Left hindlimb (tissue), 1 donor: Measurements from ENCODE around the gene ISG20L2.

ENCODE experiments used
- DNase-seq: peaks from one replicate; pipeline ENCODE4 v3.0.0-alpha.2; 2018

Gene ISG20L2

GRCh38 chr1:156752843-156753482 is 24.4 kb upstream of the ISG20L2 start:
- no peak for DNase-seq

GRCh38 chr1:156751757-156752481 is 23.4 kb upstream of the ISG20L2 start:
- DNase-seq, result peak; percentile 99

GRCh38 chr1:156751451-156751756 is 22.8 kb upstream of the ISG20L2 start, which contains the start of gene HDGF:
HDGF (minus strand) TSS chr1:156751675; CDS start chr1:156751429, 246 bp downstream.
- no peak for DNase-seq

- peak; percentile 61 for DNase-seq
These were observed 22.3 kb upstream of the ISG20L2 start for GRCh38 chr1:156750711-156751450.

- no peak for DNase-seq
These were observed 21.7 kb upstream of the ISG20L2 start for GRCh38 chr1:156750191-156750672.

DNA sequence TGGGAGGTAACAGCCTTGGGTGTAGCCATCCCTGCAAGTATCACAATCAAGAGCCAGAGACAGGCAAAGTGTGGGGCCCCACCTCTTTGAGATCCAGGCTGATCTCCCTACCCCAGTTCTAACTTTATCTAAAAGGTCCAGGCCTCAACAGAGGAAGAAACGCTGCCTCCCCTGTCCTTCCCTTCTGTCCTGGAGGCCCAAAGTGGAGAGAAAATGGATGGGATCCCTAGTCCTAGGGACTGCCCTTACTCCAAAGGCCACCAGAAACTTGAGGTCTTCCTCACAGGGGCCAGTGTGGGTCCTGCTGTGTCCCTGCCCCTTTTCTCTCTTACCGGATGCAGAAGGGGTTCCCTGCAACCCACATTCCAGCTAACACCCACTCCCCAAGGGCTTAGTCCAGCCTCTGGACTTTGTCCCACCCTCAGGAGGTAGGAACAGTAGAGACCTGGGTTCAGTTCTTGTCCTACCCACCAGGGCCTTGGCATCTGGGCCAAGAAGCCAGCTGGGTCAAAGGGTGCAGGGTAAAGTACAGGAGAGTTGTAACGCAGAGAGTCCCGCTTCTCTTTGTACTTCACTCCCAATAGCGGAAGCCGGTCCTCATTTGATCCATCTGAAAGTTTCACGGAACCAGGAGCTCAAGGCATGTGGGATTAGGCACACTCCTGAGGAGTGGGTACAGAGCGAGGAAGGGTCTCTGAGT is 21.0 kb upstream of the ISG20L2 start:
- DNase-seq, result no peak

DNA sequence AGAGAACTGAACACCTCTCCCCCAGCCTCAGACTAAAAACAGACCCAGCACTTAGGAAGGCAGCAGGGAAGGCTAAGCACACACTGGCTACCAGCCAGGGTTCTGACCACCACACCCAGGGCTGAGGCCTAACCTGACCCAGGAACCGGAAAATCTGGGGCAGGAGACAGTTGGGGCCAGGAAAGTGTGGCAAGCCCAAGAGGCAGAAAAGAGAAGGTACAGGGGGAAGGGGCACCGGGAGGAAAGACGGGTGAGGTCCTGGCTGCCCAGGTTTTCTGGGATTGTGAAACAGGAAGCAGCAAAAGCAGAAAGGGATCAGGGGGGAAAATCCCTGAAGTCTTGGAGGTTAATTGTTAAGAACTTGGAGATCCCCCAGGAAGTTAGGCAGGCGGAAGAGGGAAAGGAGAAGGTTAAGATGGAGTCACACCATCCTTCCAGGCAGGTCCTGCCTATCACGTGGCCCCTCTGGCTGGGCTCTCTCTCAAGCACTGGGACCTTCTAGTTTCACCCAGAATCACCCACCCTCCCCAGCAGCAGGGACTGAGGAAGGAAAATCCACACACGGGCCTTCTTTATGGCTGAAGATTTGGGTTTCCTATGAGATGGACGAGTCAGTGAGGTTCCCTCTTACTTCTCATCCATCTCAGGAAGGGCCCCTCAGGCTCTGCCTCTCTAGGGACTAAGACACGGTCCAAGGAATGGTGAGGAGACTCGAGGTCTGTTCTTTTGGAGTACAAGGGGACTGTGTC is 20.3 kb upstream of the ISG20L2 start:
- DNase-seq, result no peak

DNA sequence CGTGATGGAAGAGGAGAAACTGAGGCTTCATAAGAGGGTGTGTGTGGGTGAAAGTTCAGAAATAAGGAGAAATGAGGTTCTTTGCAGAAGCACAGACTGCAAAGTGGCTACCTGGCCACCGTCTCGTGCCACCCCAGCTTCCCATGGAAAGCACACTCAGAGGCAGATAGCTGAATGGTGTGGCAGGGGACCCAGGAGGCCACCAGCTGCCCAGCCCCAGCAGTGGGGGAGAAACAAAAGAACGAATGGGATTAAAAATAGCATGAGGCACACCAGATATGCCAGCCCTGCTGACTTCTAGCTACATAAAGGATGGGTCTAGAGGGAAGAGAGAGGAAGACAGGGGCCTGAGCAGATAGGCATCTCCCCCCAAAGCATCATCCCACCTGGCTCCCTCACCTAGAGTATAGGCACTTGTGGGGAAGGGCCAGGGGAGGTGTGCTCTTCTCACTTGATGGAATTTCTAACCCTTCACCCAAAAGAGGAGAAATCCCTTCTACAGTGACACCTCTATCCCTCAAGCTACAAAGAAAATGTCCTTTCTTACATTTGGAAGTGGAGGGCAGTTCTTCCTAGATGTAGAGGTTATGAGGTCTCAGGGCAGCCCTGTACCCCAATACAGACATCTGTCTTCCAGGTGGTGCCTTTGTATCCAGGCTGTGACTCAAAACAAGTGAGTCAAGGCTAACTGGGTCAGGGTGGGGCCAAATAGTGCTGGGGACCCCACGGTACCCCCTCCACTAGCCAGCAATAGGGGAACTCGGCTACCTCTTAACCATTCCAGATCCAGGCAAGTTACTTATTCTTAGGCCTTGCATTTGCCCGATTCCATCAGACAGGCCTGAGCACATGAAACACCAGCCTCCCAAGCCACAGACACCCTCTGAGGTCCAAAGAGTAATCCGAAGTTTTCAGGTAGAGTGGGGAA is 19.4 kb upstream of the ISG20L2 start:
- no peak for DNase-seq

DNA sequence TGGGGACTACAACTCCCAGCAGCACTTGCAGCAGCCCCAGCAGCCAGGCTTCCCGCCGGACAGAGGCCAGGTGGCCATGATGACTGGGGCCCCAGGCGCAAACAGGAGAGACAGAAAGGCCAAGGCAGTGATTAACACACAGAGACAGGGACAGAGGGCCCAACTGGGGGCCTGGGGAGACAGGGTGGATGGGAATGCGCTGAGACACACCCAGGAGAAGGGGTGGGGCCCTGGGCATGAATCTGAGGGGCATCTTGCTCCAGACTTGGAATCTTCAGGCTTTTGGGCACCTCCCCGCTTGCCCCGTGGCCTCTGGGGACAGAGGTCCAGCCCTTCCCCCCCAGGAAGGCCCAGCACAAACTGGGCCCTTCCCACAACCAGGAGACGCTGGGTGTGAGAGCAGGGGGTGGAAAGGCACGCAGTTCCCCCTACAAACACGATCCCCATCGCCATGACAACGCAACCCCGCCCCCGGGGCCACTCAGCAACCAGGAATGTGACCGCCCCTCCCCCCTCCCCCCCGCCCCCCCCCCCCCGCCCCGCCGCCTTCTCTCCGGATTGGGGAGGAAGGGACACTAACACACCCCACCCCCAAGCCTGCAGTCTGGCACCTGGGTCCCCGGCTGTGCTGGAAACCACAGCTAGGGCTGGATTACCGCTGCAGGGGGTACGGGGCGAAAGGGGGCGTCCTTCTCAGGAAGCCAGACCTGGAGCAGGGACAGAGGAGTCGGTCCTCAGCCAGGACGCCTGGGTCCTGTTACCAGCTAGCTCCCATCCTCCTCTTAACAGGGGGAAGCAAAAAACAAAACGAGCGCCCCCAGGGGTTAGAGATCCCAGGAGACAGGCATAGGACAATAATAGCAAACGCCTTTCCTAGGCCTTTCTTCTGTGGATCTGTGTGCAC is 18.4 kb upstream of the ISG20L2 start:
- peak; percentile 96 for DNase-seq

GRCh38 chr1:156746406-156746727 is 17.8 kb upstream of the ISG20L2 start:
- DNase-seq, result no peak

DNA sequence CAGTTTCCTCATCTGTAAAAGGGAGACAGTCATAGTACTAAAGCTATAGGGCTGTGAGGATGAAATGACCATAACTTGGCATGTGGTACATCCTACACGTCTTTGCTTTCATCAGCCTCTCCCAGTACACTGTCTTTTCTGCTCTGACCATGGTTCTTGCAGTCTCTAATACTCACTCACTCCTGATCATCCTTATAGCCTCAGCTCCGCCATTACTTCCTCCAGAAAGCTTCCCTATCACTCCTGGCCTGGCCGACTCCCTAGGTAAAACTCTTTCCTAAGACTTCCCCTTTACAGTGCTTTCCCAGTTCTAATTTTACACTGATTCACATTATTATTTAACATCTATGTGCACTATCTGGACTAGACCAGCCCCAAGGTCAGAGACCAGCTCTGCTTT is 17.3 kb upstream of the ISG20L2 start:
- DNase-seq, result no peak

DNA sequence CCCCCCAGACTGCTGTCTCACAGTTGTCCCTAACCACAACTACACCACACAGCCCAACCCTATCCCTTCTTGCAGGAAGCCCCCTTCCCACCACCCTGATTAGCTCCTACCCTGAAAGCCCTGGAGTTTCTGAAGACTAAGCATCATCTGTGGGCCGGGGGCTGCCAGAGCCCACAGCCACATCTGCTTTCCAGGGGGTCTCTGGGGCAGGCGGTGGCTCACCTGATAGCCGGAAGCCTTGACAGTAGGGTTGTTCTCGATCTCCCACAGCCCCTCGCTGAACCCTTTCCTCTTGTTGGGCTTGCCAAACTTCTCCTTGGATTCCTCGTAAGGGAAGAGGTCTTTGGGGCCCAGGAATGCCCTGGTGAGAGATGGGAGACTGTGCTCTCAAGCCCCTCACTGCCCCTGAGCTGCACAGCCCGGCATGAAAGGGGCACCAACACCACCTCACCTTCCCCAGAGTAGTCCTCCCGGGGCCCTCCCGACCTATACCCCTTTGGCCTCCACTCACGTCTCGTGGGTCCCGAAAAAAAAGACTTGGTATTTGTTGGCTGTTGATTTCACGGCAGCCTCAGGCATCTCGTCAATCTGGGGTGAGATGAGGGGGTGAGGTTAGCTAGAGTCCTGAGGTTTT is 16.3 kb upstream of the ISG20L2 start:
- DNase-seq, result no peak

DNA sequence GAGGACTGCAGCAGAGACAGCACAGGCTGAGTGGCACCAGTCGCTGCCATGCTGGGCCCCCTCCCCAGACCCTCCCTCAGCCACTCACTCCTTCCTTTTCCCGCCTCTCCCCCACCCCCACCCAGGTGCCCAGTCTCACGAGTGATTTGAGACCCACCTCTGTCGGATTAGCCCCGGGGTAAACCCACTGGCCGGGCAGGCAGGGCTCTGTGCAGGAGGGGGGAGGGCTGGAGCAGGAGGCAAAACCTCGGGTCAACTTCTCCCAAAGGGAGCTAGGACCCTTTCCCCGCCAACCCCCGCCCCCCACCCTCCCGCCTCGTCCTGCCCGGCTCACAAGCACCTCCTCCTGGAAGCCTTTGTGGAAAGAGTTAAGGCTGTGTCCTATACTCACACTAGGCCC is 15.8 kb upstream of the ISG20L2 start:
- DNase-seq, result no peak

- no peak for DNase-seq
These were observed 15.1 kb upstream of the ISG20L2 start for GRCh38 chr1:156743367-156744302.

DNA sequence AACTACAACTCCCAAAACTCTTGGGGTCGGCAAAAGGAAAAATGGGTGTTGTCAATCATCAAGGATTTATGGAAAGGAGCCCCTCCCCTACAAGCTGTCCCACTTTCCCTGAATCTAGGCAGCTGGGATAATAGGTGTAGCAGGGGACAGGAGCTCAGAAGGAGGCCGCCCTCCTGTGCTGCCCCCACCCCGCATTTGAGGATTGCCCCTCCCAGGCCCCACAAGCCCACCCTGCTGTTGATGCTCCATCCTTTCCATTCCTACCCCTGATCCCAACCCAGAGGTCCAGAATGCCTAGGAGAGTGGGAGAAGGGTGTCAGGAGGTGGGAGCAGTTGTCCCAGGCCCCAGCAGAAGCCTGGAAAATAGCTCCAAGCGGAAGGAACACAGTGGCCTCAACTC is 14.2 kb upstream of the ISG20L2 start:
- DNase-seq, result no peak

GRCh38 chr1:156742017-156742416 is 13.5 kb upstream of the ISG20L2 start:
- DNase-seq, result no peak

DNA sequence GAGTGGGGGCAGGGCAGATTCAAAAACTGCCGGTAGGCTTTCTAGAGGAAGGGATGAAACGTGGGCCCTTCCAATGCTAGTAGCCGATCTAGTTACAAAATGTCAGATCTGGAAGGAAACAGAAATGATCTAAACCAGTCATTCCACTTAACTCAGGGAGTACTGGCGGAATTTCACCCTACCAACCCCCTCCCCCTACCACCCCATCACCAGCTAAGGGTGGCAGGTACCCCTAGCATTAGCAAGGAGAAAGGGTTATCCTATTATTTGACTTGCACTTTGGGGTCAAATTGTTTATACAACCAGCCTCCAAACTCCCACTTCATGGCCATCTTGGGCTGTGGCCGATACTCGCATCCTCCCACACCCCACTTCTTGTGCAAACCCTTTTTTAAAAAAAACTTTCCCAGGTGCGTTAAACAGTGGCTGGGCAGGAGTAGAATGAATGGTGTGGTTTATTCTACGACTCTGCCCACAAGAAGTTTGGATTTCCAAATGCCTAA is 13.0 kb upstream of the ISG20L2 start:
- DNase-seq, result no peak

DNA sequence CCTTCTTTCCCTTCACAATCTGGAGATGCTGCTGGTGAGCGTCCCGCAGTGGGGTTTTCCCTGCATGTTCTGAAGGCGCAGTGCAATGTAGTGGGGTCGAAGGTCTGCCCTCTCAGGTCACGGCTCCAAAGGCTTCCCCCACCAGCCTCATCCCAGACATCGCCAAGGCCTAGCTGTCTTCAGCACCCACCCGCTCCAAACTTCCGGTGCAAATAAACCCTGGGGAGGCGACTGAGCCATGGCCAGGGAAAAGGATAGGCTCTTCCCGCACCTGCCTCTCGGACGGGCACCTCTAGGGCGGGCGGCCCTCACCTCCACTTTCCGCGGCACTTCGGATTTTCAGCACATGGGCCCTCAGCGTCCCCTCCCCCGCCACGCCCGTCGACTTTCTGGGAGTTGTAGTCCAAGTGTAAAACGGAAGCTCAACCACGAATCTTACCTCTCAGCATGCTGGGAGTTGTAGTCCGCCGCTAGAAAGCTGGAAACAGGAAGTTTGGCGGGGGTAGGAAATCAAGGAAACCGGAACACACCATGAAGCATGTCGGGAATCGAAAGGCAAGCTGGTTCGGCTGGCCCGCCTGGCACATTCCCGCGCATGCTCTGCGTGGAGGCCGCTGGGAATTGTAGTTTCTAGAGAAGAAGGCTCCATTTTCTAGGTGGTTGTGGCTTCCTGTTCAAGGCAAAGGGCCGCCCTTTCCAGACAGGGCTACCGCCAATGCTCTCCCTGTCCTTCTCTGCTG is 12.3 kb upstream of the ISG20L2 start, which contains the start of gene MRPL24:
Gene MRPL24 (minus strand): TSS at position 348 of the 740 bp plus-strand sequence. CDS start 2,384 bp downstream, outside the sequence.
- DNase-seq, result peak; percentile 99
